ENCODE data around the gene REST.

DNA sequence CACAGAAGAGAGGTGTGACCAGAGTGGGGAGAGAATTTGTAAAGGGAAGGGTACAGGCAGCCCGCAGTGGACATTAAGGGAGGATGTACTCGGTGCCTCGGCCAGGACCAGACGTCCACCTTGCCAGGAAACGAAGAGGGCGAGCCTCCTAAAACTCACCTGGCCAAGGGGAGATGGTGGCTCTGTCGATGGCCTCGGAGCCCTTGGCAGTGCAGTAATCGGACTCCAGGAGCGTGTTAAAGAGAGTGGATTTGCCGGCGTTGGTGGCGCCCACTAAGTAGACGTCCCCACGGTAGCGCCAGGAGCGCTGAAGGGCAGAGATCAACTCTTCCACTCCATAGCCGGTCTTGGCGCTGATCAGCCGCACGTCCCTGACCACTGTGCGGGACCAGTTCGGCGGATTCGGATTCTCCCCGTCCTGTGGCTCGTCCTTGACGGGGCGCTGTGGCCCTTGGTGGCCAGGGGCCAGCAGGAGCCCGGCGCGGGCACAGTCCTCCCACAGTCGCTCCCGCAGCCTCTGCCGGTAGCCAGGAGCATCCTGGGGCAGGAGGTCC is 68.7 kb downstream of the REST start:
- TF ChIP-seq CTCF (IDR thresholded peaks at IDR 0.05; ENCODE audit: insufficient read depth, low read length), result no peak
- TF ChIP-seq, protein P1, sequence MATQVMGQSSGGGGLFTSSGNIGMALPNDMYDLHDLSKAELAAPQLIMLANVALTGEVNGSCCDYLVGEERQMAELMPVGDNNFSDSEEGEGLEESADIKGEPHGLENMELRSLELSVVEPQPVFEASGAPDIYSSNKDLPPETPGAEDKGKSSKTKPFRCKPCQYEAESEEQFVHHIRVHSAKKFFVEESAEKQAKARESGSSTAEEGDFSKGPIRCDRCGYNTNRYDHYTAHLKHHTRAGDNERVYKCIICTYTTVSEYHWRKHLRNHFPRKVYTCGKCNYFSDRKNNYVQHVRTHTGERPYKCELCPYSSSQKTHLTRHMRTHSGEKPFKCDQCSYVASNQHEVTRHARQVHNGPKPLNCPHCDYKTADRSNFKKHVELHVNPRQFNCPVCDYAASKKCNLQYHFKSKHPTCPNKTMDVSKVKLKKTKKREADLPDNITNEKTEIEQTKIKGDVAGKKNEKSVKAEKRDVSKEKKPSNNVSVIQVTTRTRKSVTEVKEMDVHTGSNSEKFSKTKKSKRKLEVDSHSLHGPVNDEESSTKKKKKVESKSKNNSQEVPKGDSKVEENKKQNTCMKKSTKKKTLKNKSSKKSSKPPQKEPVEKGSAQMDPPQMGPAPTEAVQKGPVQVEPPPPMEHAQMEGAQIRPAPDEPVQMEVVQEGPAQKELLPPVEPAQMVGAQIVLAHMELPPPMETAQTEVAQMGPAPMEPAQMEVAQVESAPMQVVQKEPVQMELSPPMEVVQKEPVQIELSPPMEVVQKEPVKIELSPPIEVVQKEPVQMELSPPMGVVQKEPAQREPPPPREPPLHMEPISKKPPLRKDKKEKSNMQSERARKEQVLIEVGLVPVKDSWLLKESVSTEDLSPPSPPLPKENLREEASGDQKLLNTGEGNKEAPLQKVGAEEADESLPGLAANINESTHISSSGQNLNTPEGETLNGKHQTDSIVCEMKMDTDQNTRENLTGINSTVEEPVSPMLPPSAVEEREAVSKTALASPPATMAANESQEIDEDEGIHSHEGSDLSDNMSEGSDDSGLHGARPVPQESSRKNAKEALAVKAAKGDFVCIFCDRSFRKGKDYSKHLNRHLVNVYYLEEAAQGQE (IDR thresholded peaks at IDR 0.05; ENCODE audit: insufficient replicate concordance, low read depth), result no peak
- TF ChIP-seq POLR2AphosphoS5 (IDR thresholded peaks at IDR 0.05; ENCODE audit: low read depth), result no peak
- TF ChIP-seq GABPA (IDR thresholded peaks at IDR 0.05; ENCODE audit: low read depth), result no peak
- TF ChIP-seq SPI1 (IDR thresholded peaks at IDR 0.05; ENCODE audit: borderline replicate concordance, low read depth), result no peak

All from HL-60 (cell line).